Left hindlimb (tissue), 1 donor: ENCODE measurements around the gene HRH2.

Experiments
- DNase-seq: peaks from one replicate; pipeline ENCODE4 v3.0.0-alpha.2; 2018

The HRH2 gene

DNA sequence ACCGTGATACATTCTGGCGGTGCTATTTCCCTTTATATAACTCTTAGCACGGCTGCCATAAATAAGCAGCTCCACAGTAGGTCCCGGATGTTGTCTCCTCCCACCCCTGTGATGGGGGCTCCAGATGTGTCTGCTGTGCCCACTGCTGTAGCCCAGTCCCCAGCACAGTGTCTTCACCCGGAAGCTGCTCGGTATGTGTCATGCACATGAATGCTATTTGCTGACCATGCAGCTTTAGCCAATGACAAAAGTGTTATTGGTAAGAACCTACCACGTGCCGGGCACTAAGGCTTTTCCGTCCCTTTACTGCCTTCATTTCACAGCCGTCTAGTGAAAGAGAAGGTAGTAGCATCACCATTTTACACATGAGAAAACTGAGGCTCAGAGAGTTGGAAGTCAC is 20.2 kb downstream of the HRH2 start:
- no peak for DNase-seq

DNA sequence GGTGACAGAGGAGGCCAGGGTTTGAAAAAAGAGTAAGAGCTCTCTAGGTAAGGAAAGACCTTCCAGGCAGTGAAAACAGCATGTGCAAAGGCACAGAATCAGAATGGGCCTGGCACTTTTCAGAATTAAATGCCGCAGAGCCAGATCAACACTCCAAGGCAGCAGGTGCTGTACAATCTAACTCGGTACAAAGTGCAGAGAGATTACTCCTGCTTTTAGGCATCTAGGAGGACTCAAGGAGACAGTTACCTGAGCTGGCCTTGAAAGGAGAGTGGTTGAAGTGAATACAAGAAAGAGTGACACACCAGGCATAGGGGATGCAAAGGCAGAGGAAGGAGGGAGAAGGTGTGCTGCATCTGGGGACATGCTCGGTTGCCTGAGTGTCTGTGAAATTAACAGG is 21.5 kb downstream of the HRH2 start:
- DNase-seq, result no peak

DNA sequence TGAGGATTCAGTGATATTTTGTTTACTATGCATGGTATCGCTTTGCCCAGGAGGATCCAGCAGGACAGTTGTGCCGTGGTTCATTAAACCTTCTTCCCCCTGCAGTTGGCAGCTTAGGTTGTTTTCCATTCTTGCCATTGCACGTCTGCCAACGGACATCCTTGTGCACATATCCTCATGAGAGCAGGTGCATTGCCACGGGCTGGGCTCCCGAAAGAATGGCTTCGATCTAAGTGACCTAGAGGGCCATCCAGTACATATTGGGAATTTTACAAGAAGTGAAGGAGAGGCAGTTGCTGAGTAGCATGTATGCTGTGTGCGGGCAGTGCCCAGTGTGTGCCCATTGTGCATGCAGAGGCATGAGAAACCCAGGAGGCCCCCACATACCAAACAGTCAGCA is 22.1 kb downstream of the HRH2 start:
- DNase-seq, result no peak

DNA sequence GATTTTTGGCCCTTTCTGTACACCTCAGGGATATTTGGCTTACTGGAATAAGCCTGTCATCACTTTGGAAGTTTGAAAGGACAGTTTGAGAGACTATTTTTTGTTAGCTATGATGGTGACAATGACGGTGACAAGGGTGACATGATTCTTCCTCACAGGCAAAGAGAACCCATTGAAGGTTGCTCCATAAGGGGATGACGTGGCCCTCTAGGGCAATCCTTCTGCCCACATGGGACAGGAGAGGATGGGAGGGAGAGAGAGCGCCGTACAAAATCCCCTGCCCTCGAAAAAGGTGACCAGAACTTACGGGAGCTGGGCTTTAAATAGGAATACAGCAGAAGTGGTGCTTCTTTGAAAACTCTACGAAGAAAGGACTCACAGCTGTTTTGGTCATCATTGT is 22.6 kb downstream of the HRH2 start:
- no peak for DNase-seq

DNA sequence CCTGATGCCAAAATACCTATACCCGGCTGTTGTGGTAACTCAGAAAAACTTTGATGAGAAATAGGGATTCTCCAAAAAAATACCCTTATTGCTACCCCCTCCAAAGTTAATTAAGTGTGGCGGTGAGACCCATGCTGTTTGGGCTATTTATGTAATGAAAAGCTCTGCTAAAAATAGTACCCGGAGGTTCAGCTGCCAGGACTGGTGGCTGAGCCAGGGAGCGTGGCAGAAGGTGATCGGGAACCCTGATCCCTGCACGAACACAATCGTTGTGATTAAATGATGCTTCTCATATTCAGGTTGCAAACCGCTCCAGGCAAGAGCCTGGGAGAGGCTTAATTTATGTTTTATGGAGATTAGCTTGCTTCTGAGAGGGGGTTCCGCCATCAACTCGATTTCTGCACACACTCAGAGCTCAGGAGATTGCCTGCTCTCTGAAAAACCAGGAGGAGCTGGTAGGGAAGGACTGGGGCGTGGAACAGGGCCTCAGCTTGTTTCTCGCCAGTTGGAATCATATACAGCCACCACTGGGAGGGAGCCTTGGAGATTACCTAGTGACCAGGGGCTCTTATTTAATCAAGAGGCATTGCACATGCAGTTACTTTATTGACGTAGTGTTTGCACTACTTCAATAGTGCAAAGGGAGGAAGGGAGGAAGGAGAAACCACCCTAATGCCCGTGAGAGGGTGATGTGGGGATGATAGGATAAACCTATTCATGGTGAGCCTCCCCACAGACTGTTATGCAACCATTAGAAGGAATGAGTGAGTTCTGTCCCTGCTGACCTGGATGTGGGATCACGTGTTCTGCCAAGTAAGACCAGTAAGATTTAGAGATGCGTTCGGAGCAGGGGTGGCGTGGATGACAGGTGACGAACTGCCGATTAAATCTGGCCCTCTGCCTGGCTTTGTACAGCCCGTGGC is 23.4 kb downstream of the HRH2 start:
- DNase-seq, result no peak

DNA sequence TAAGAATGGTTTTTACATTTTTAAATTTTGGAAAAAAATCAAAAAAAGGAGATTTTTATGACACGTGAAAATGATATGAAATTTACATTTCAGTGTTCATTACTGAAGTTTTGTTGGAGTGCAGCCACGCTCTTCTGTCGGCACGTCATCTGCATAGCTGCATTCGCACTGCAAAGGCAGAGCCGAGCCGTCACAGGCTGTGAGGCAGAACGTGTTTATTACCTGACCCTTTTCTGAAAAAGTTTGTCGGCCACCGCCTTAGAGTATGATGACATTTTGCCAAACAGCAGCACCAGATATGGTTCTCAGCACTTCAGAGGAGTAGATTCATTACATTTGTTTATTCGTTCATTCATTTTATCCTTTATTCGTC is 24.1 kb downstream of the HRH2 start:
- DNase-seq, result no peak

DNA sequence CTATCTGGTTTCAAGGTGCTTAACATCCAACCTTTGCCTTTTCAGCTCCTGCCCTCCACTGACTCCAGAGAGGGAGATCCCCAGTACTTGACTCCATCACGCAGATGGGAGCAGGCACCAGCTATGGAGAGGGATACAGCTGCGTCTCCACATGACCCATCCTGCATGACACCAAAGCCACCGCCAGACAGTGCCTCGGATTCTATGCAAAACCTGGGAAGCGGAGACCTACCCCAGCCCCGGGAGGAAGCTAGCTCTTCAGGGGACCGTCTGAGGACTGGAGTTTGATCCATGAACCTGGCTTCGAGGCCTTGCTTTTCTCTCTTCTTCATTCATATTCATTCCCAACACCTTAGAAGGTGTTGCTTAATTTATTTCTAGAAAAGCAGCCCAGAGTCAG is 24.8 kb downstream of the HRH2 start:
- no peak for DNase-seq

DNA sequence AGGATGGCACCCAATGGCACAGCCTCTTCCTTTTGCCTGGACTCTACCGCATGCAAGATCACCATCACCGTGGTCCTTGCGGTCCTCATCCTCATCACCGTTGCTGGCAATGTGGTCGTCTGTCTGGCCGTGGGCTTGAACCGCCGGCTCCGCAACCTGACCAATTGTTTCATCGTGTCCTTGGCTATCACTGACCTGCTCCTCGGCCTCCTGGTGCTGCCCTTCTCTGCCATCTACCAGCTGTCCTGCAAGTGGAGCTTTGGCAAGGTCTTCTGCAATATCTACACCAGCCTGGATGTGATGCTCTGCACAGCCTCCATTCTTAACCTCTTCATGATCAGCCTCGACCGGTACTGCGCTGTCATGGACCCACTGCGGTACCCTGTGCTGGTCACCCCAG is 25.4 kb downstream of the HRH2 start:
- DNase-seq, result no peak

DNA sequence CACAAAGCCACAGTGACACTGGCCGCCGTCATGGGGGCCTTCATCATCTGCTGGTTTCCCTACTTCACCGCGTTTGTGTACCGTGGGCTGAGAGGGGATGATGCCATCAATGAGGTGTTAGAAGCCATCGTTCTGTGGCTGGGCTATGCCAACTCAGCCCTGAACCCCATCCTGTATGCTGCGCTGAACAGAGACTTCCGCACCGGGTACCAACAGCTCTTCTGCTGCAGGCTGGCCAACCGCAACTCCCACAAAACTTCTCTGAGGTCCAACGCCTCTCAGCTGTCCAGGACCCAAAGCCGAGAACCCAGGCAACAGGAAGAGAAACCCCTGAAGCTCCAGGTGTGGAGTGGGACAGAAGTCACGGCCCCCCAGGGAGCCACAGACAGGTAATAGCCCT is 26.1 kb downstream of the HRH2 start:
- DNase-seq, result no peak

DNA sequence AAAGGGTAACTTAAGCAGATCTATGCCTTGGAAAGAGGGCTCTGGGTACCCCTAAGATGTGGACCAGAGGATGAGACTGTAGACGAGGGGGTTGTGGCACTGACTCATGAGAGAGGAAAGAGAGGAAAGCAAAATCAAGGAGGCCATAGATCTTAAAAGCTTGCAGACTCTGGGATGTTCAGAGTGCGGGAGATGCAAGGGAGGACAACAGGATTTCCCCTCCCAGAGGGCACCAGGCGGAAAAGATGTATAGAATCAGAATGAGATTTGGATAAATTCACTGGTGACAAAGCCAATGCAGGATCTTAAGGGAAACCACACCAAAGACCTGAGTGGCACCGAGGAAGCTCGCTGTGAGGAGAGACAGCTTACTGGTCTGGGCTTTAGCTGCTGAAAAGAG is 27.1 kb downstream of the HRH2 start:
- no peak for DNase-seq

DNA sequence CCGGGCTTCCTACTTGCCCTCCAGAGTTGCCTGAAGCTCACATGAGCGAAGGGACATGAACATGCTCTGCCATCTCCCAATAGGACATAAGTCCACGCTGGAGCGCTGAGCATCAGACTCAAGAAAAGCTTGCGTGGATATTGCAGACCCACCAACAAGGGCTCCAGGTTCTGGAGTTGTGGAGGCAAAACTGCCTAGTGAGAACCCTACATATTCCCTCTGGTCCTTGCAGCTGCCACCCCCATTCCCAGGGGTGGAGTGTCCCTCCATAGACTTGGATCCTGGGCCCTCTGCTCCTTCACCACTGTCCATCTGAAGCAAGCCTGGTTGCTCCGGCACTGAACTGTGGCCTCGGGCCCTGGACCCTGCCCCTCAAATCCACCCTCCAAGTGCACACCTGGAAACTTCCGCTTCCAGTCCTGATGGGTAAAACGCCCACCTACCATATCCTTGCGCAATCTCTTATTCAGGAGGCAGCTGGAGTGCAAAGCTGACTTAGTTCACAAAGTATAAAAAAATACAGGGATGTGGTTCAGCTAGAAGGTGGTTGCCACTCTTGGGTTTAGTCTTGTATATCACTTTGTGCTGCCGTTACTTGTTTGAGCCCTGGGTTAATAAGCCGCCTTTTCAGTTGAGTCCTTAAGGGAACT is 28.0 kb downstream of the HRH2 start:
- DNase-seq, result no peak

DNA sequence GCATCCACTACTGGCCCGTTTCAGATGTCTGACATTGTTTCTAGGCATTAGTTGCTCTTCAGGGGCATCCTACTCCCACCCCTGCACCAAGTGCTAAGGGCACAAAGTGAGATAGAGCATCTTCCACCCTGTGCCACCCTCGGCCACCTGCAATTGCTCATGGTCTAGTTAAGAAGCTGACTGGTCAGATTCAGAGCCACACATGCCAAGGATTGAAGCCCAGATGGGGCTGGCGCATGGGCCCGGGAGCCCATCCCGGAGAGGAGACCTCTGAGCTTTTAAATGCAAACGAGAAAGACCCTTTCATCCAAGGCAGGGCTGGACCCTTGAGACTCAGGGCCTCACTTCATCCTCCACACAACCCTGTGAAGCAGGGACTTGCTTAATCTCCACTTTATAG is 28.5 kb downstream of the HRH2 start:
- DNase-seq, result no peak

DNA sequence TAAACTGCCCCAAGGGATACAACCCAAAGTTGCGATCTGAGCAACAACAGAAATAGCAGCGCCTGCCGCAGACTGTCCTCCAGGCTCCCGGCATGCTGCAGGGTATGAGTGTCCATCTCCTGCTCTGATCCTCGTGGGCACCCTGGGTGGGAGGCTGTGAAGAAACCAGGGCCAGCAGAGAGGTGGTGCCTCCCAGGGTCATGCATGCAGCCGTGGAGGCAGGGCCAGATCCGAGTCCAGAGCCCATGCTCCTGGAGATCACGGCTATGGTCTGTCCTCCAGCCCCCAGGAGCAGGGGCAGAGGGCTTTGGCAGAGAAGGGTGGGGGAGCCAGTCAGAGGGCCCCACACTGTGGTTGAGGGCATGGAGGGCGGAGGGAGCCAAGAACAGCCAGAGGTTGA is 29.0 kb downstream of the HRH2 start:
- no peak for DNase-seq

DNA sequence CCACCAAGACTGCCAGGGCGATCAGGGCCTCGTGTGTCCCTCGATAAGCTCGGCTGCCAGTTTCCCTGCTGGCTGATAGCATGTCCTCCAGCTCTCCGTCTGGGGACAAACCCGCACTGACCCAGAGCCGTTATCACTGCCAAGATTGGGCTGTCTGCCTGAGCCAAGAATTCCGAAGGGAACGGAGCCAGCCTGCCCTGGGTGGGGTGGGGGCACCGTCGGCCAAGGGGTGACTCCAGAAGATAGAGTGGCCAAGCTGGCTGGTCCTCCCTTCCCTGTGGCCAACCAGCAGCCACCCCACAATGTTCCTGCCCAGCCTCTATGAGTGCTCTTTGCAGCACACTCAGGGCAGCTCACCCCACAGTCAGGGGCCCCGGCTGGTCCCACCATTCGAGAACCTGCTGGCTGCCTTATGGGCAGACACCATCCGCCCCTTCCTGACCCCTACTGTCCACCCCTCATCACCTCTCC is 29.4 kb downstream of the HRH2 start:
- no peak for DNase-seq

DNA sequence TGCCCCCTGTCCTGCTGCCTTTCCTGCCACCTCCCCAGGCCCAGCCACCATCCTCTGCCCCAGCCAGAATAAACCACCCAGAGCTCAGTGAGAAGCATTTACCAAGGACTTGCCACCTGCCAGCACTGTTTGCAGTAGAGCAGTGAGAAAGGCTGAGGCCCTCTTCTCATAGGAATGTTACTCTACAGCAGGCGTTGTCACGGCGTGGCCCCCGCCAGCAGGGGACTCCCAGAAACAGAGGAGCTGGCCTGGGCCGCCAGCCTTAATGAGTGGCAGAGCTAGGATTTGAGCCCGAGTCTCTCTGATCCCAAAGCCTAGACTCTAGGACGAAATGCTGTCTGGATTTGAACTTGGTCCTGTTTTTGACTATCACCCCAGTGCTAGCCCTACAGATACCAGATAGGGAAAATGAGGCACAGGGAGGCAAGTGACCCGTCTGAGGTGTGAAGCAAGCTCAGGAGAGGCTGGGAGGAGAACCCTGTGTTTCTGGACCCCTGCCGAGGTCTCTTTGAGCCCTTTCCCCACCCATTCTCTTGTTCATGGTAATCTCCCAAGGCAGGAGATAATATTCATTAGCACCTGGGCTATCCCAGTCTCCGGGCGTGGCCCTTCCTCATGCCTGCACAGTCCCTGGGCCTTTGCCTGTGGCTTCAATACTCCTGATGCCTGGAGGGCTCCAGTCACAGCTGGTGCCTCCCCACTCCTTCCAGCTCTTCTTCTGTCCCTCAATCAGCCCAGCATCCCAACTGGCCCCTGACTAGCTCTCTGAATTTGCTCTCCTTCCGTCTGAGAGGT is 30.7 kb downstream of the HRH2 start:
- DNase-seq, result no peak

DNA sequence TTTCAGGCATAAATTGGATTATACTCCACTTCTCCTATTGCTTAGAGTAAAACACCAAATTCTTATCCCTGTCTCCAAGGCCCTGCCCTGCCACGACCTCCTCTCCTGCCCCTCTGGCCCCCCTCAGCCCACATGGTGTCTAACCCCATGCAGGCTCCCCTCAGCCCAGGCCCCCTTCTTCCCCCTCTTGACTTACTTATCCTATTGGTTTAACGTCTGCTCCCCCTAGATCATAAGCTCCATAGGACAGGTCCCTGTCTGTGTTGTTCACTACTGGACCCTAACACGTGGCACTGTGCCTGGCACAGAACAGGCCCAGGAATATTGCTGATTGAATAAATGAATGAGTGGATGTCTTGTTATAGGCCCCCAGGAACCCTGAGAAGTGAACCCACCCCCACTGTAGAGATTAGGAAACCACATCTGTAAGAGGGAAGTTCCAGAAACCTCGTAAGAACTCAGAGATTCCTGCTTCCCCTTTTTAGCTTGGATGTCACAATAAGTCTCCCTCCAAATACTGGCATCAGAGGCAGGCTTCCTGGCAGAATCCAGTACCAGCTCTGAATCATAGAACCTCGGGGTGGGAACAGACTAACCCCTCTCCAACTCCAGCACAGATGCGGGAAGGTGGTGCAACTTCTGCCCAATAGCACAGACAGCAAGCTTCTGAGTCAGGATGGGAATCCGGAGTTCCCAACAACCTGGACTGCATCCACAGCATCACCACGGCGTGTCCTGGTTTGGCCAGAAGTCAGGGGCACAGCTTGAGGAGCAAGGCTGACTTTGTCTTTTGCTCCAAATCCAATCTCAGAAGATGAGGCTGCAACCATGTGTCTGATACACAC is 31.5 kb downstream of the HRH2 start:
- DNase-seq, result no peak

DNA sequence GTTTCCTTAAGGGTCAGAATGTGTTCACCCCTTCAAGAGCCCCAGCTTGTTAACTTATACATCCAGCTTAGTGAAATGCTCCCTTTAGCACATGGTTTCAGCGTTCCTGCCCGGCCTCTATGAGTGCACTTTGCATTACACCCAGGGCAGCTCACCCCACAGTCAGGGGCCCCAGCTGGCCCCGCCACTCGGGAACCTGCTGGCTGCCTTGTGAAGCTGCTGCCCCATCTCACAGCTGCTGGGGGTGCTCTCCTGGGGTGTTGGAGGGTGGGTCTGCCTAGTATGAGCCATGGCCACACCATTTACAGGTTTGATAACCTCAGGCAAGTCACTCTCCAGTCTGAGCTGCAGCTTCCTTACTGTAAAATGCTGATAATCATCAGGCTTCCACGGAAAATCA is 32.2 kb downstream of the HRH2 start:
- DNase-seq, result no peak

DNA sequence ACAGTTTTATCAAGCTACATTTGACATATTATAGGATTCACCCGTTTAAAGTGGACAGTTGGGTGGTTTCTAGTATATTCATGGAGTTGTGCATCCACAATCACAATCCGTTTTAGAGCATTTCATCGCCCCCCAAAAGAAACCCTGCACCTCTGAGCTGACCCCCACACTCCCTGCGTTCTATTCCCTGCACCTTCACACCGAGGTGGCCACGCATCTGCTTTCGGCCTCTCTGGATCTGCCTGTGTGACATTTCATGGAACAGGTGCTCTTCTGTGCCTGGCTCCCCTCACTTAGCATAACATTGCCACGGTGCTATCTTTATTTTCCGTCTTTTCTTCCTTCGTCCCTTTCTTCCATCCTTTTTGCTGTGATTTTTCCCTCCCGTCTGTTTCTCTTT is 32.7 kb downstream of the HRH2 start:
- no peak for DNase-seq

DNA sequence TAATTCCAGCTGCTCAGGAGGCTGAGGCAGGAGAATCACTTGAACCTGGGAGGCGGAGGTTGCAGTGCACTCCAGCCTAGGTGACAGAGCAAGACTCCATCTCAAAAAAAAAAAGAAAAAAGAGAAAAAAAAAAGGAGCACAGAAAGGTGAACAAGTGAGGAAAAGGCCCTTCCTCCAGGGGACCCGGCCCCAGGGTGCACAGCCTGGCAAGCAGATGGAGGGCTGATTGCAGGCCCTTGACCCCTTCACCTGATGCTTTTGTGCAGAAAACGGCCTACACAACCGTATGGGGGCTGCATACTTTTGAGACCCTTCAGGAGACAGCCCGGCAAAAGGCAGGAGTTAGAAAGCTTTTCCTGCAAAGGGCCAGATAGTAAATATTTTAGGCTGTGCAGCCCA is 33.9 kb downstream of the HRH2 start:
- no peak for DNase-seq

DNA sequence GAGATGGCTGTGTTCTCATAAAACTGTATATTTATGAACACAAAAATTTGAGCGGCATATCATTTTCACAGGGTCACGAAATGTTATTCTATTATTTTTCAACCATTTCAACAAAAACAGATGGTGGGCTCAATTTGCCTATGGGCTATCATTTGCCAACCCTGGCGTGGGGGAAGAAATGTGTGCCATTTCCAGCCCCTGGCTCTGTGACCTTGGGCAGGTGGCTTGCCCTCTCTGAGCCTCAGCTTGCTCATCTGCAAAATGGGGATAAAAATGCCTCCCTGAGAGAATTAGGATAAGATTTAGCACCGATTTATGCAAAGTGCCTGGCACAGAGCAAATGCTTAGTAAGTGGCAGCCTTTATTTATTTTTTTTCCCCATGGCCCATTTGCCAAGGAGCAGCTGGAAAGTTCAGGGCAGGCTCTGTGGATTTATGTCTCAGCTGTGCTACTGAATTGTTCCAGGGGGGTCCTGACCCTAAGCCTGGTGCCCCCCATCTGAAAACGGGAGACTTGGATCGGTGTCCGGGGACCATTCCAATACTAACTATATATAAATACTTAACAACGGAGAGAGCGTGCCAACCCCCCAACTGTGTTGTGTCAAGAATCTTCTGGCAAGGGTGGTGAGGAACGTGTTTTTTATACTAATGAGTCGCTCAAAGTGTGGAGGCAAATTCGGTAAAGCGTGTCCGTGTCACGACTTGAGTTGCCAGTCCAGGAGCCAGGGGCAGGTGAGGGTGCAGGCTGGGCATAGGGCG is 34.5 kb downstream of the HRH2 start:
- no peak for DNase-seq

DNA sequence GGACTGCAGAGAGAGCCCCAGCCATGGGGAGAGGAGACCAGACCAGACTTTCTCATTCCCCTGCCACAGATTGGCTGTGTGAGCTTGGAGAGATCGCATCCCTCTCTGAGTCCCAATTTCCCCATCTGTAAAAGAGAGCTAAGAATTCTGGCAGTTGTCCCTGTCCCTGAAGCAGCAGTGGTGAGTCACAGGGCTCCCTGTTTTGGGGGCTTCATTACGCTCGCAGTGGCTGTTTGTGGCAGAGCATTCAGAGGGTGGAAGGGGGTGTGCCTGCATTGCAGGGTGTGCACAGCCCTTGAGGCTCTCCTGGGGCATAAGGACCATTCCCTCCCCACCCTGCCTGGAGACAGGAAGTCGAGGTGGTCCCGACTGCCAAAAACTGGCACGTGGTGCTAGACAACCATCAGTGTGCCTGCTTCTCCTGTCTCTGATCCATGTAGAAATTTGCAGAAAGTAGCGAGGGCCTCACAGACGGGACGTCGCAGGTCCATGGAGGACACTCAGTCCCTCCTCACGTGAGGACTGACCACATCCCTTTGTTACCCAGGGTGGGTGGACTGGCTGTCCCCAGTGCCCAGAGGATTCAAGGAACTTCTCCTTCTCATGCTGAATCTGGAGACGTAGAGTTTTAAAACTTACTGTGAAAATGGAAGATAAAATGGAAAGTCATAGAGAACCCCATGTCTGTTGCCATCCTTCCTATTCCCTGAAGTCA is 35.3 kb downstream of the HRH2 start:
- DNase-seq, result no peak
